ENCODE results near the gene YTHDC2. TPM values are rescaled to one million over a fixed set of nuclear protein-coding genes. Genes with fewer than 3 reads are reported as not detected.

The YTHDC2 gene
- total RNA-seq = 10 to 100 TPM; 12.4 to 33.4 (median 23.7) TPM

- Histone ChIP-seq H3K27me3 (peaks cover 0 to 5% (median 0%) of the 10 kb centered on the region in 4 donors), H3K27ac (peak within 1 kb of the TSS; percentile 91 to 97 (median 94)), H3K9me3 (no peaks in the 10 kb centered on the region), H3K36me3 (peaks cover 0 to 10% (median 0%) of the 10 kb centered on the region in 3 donors), H3K4me3 (peak within 1 kb of the TSS; percentile 70 to 97 (median 87)), H3K4me1 (peaks cover 6 to 43% (median 8%) of the 10 kb centered on the region in 3 donors)
- DNase-seq = peak; percentile 45
- peak in 2 of 4 donors; percentile 42 to 72 for TF ChIP-seq POLR2A (IDR thresholded peaks at IDR 0.05)
- TF ChIP-seq, protein P1, sequence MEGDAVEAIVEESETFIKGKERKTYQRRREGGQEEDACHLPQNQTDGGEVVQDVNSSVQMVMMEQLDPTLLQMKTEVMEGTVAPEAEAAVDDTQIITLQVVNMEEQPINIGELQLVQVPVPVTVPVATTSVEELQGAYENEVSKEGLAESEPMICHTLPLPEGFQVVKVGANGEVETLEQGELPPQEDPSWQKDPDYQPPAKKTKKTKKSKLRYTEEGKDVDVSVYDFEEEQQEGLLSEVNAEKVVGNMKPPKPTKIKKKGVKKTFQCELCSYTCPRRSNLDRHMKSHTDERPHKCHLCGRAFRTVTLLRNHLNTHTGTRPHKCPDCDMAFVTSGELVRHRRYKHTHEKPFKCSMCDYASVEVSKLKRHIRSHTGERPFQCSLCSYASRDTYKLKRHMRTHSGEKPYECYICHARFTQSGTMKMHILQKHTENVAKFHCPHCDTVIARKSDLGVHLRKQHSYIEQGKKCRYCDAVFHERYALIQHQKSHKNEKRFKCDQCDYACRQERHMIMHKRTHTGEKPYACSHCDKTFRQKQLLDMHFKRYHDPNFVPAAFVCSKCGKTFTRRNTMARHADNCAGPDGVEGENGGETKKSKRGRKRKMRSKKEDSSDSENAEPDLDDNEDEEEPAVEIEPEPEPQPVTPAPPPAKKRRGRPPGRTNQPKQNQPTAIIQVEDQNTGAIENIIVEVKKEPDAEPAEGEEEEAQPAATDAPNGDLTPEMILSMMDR (IDR thresholded peaks at IDR 0.05) = peak in 3 of 6 experiments; percentile 1 to 22 (median 20)
- intact Hi-C loops (cut with DNase I) = loop anchor here (10.0 kb wide), 1 partner anchor 179 kb away; no protein-coding TSS in a partner anchor
- 0 to 1% methylated on average over 23 to 27 of the region's 72 CpGs for WGBS, 2 donors
These were observed at the start of gene YTHDC2 for GRCh38 chr5:113513384-113514288. Gene YTHDC2, plus strand, starts transcription at chr5:113513694. Its CDS starts 202 bp downstream, at chr5:113513896.

- Histone ChIP-seq H3K4me1 (no peaks in the 10 kb centered on the region), H3K27me3 (no peaks in the 10 kb centered on the region), H3K9me3 (no peaks in the 10 kb centered on the region), H3K27ac (no peak overlapping the region), H3K36me3 (no peaks in the 10 kb centered on the region), H3K4me3 (no peak overlapping the region)
- TF ChIP-seq, protein P1 (IDR thresholded peaks at IDR 0.05) = no peak
- no peak for TF ChIP-seq POLR2A (IDR thresholded peaks at IDR 0.05)
- intact Hi-C loops (cut with DNase I) = no loop called here
- no peak for DNase-seq
- WGBS, 2 donors = 31 to 36% methylated on average over 5 of the region's 5 CpGs
These were observed 39.3 kb upstream of the YTHDC2 start for GRCh38 chr5:113474100-113474728.

DNA sequence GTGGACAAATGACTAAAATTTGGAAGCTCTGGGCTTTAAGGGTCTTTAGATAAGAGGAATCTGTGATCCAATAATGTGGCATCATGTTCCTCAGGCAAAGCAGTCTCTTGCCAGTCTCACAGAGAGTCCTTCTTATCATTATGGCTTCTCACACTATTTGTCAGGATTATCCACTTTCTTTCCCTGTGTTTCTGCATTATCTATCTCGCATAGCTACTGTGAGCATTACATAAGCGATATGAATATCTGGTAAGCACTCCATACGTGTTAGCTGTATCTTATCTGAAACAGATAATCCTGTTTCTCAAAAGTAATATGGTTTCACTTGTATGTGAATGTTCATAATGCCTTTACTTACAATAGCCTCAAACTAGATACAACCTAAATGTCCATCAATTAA is 34.8 kb upstream of the YTHDC2 start:
- H3K9me3 ChIP-seq = no peaks in the 10 kb centered on the region
- H3K4me3 ChIP-seq = no peak overlapping the region
- no peak for DNase-seq
- H3K27me3 ChIP-seq = no peaks in the 10 kb centered on the region
- WGBS, 2 donors = 84 to 92% methylated on average over 3 of the region's 3 CpGs
- no peaks in the 10 kb centered on the region for H3K4me1 ChIP-seq
- no peaks in the 10 kb centered on the region for H3K36me3 ChIP-seq
- intact Hi-C loops (cut with DNase I) = no loop called here
- no peak overlapping the region for H3K27ac ChIP-seq
- TF ChIP-seq, protein P1 (IDR thresholded peaks at IDR 0.05) = no peak
- no peak for TF ChIP-seq POLR2A (IDR thresholded peaks at IDR 0.05)

- Histone ChIP-seq H3K4me3 (no peak overlapping the region), H3K4me1 (no peaks in the 10 kb centered on the region), H3K27ac (no peak overlapping the region), H3K36me3 (no peaks in the 10 kb centered on the region), H3K27me3 (peaks cover 0 to 6% (median 0%) of the 10 kb centered on the region in 4 donors), H3K9me3 (no peaks in the 10 kb centered on the region)
- 55 to 60% methylated on average over 5 of the region's 5 CpGs for WGBS, 2 donors
- DNase-seq = no peak
- intact Hi-C loops (cut with DNase I) = no loop called here
- no peak for TF ChIP-seq POLR2A (IDR thresholded peaks at IDR 0.05)
These were observed 33.3 kb upstream of the YTHDC2 start for GRCh38 chr5:113480243-113480642.

- Histone ChIP-seq H3K4me1 (peaks cover 12 to 39% (median 19%) of the 10 kb centered on the region in 3 donors), H3K4me3 (peak overlapping the region; percentile 54 to 78 (median 68)), H3K27me3 (peaks cover 0 to 43% (median 0%) of the 10 kb centered on the region in 4 donors), H3K9me3 (peaks cover 0 to 10% (median 8%) of the 10 kb centered on the region in 3 donors), H3K27ac (peak overlapping the region; percentile 75 to 83 (median 80)), H3K36me3 (no peaks in the 10 kb centered on the region)
- TF ChIP-seq, protein P1 (IDR thresholded peaks at IDR 0.05) = no peak
- DNase-seq = no peak
- intact Hi-C loops (cut with DNase I) = no loop called here
- 4 to 6% methylated on average over 5 to 16 of the region's 18 CpGs for WGBS, 2 donors
These were observed 26.1 kb upstream of the YTHDC2 start for GRCh38 chr5:113487416-113487780.

Data from esophagus squamous epithelium (tissue), 5 donors.